ENCODE data around the gene SH3BGRL2. TPM values are rescaled to one million over a fixed set of nuclear protein-coding genes. Genes with fewer than 3 reads are reported as not detected.

Gene SH3BGRL2
- total and polyA plus RNA-seq, 2 of the 8 experiments (the other 6 are each of a cell fraction or from before 2014, with no cell fraction given) = 6.0 to 20.3 TPM

- no peaks in the 10 kb centered on the region for H3K23me2 ChIP-seq (ENCODE audit: low read depth, low read length)
- no peak overlapping the region for H2AK5ac ChIP-seq (ENCODE audit: low read depth, low read length)
- H2BK5ac ChIP-seq (ENCODE audit: low read depth, low read length) = no peak overlapping the region
- no peak overlapping the region for H3K9ac ChIP-seq (replicated peaks in 1 of 4; ENCODE audit: extremely low read depth in 1 of 4, low read depth in 3 of 4, low read length in 3 of 4)
- CTCF ChIA-PET (ENCODE audit: partially characterized antibody) = interaction anchor here (1.0 to 1.5 kb wide), 2 partner anchors 13 to 16 kb away, joined by 3 read pairs; no protein-coding TSS in a partner anchor
- no peak overlapping the region for H3K4me3 ChIP-seq (ENCODE audit: extremely low read depth in 1 of 4, insufficient read depth in 2 of 4, low read depth in 3 of 4, low read length in 4 of 4)
- no peak overlapping the region for H4K91ac ChIP-seq (replicated peaks; ENCODE audit: insufficient read length, low read length)
- H3K23ac ChIP-seq (ENCODE audit: insufficient read length) = no peak overlapping the region
- no peak overlapping the region for H3K18ac ChIP-seq (ENCODE audit: extremely low read depth, low read length)
- no peak overlapping the region for H3K14ac ChIP-seq (ENCODE audit: insufficient read length)
- H3K4me2 ChIP-seq (ENCODE audit: insufficient read depth in 1 of 2, low read depth in 2 of 2, low read length in 2 of 2) = no peak overlapping the region
- H2AFZ ChIP-seq (ENCODE audit: low read length) = no peak overlapping the region
- no peak overlapping the region for H3K56ac ChIP-seq (replicated peaks; ENCODE audit: insufficient read length, low read depth, low read length)
- H3K79me1 ChIP-seq (ENCODE audit: low read depth, low read length) = no peaks in the 10 kb centered on the region
- no peak overlapping the region for H4K5ac ChIP-seq (ENCODE audit: insufficient read length, low read depth, low read length)
- no peaks in the 10 kb centered on the region for H3K27me3 ChIP-seq (replicated peaks in 1 of 4; ENCODE audit: control insufficient read depth in 3 of 4, extremely low read depth in 1 of 4, insufficient read depth in 3 of 4, low read length in 3 of 4)
- no peak for TF ChIP-seq PHF8 (conservative IDR thresholded peaks at IDR 0.05; ENCODE audit: low read depth, low read length)
- WGBS, 2 experiments (ENCODE audit: extremely low coverage in 1 of 2, insufficient coverage in 1 of 2, insufficient read length in 1 of 2, insufficient replicate concordance in 2 of 2, low coverage in 1 of 2, low lambda C conversion rate in 2 of 2, missing lambda C conversion rate in 1 of 2) = 93% methylated on average over 2 of the region's 2 CpGs; no CpG with 5 or more reads in 1 of the 2 experiments
- H2BK20ac ChIP-seq (ENCODE audit: low read length) = no peak overlapping the region
- H3K79me2 ChIP-seq (ENCODE audit: control insufficient read depth in 1 of 2, insufficient read depth in 2 of 2, low read length in 2 of 2) = no peaks in the 10 kb centered on the region
- FAIRE-seq = no peak
- H3K4me1 ChIP-seq (replicated peaks in 1 of 4; ENCODE audit: control insufficient read depth in 3 of 4, insufficient read depth in 4 of 4, low read length in 3 of 4) = no peaks in the 10 kb centered on the region
- no peak overlapping the region for H2BK12ac ChIP-seq (ENCODE audit: low read depth, low read length)
- H3K36me3 ChIP-seq (ENCODE audit: control insufficient read depth in 2 of 4, insufficient read depth in 4 of 4, low read length in 3 of 4) = no peaks in the 10 kb centered on the region
- POLR2A ChIA-PET (ENCODE audit: partially characterized antibody) = no interaction called here
- no peaks in the 10 kb centered on the region for H4K20me1 ChIP-seq (replicated peaks in 1 of 2; ENCODE audit: control insufficient read depth in 1 of 2, insufficient read depth in 2 of 2, low read length in 2 of 2)
- H2BK15ac ChIP-seq (ENCODE audit: low read length) = no peak overlapping the region
- no peaks in the 10 kb centered on the region for H3K9me3 ChIP-seq (ENCODE audit: insufficient read depth in 2 of 2, low read depth in 1 of 2, low read length in 1 of 2)
- no peak overlapping the region for H3K4ac ChIP-seq (replicated peaks; ENCODE audit: insufficient read length, low read depth, low read length)
- no peak overlapping the region for H2BK120ac ChIP-seq (replicated peaks; ENCODE audit: low read depth, low read length)
- H4K8ac ChIP-seq (ENCODE audit: extremely low read depth, insufficient read depth, low read length) = no peak overlapping the region
- no peak overlapping the region for H3K27ac ChIP-seq (ENCODE audit: low read depth, low read length)
- no peak for DNase-seq (ENCODE audit: low read depth in 1 of 2, low spot score in 2 of 2)
These were observed 34.0 kb upstream of the SH3BGRL2 start for GRCh38 chr6:79597155-79597554.

All from H1 (cell line).